GM12878 (cell line): ENCODE data around the gene C2CD5.

Source experiments
- CTCF ChIP-seq, 3 experiments: IDR thresholded peaks in 2 of 3; conservative IDR thresholded peaks in 1 of 3; 2 replicates each; pipeline ENCODE4 v1.5.1; 2011; ENCODE audit warnings: low read depth in 3 of 3, low read length in 3 of 3, mild to moderate bottlenecking in 3 of 3, control low read depth in 2 of 3, moderate library complexity in 2 of 3, inconsistent platforms in 1 of 3, mixed read lengths in 1 of 3; ENCODE audit not compliant: control insufficient read depth in 2 of 3, insufficient read depth in 1 of 3; ENCODE audit errors: extremely low read depth in 1 of 3
- NR2C2 ChIP-seq: IDR thresholded peaks from 2 replicates; pipeline ENCODE4 v1.6.1; 2011; ENCODE audit warnings: borderline replicate concordance, low read depth; ENCODE audit not compliant: control insufficient read depth, insufficient read length
- POLR2A ChIP-seq: IDR thresholded peaks from 2 replicates; pipeline ENCODE4 v1.6.1; 2011; ENCODE audit warnings: low read depth, mild to moderate bottlenecking, low read length
- RFX5 ChIP-seq: IDR thresholded peaks from 2 replicates; pipeline ENCODE4 v1.6.1; 2011; ENCODE audit warnings: low read depth, low read length, improper control_type of control experiment
- TF ChIP-seq, protein P1 (sequence below): fragments of 450-650 bp; IDR thresholded peaks from 2 replicates; pipeline ENCODE4 v1.6.1; 2017; ENCODE audit warnings: mild to moderate bottlenecking, moderate library complexity

DNA sequence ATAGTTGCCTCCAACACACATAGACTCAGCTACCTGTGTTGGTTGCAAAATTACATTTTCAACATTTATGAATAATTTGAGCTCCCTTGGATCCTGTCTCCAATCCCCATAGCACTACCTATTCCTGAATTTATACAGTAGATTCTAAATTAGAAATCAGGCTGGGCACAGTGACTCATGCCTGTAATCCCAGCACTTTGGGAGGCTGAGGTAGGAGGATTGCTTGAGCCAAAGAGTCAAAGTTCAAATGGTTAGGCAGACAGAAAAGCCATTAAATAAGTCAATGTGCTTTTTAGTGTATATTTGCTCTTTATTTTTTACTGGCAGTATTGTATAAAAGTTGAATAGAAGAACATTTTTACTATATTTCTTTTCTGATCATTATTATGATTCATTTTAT, 24.9 kb upstream of the C2CD5 start:
- no peak for TF ChIP-seq NR2C2
- TF ChIP-seq POLR2A: no peak
- TF ChIP-seq RFX5: no peak
- no peak for TF ChIP-seq CTCF (IDR thresholded peaks at IDR 0.05 in 2 of 3, conservative IDR thresholded peaks at IDR 0.05 in 1 of 3; ENCODE audit: control insufficient read depth in 2 of 3, extremely low read depth in 1 of 3, insufficient read depth in 1 of 3, low read depth in 3 of 3, low read length in 3 of 3)
- TF ChIP-seq, protein P1, sequence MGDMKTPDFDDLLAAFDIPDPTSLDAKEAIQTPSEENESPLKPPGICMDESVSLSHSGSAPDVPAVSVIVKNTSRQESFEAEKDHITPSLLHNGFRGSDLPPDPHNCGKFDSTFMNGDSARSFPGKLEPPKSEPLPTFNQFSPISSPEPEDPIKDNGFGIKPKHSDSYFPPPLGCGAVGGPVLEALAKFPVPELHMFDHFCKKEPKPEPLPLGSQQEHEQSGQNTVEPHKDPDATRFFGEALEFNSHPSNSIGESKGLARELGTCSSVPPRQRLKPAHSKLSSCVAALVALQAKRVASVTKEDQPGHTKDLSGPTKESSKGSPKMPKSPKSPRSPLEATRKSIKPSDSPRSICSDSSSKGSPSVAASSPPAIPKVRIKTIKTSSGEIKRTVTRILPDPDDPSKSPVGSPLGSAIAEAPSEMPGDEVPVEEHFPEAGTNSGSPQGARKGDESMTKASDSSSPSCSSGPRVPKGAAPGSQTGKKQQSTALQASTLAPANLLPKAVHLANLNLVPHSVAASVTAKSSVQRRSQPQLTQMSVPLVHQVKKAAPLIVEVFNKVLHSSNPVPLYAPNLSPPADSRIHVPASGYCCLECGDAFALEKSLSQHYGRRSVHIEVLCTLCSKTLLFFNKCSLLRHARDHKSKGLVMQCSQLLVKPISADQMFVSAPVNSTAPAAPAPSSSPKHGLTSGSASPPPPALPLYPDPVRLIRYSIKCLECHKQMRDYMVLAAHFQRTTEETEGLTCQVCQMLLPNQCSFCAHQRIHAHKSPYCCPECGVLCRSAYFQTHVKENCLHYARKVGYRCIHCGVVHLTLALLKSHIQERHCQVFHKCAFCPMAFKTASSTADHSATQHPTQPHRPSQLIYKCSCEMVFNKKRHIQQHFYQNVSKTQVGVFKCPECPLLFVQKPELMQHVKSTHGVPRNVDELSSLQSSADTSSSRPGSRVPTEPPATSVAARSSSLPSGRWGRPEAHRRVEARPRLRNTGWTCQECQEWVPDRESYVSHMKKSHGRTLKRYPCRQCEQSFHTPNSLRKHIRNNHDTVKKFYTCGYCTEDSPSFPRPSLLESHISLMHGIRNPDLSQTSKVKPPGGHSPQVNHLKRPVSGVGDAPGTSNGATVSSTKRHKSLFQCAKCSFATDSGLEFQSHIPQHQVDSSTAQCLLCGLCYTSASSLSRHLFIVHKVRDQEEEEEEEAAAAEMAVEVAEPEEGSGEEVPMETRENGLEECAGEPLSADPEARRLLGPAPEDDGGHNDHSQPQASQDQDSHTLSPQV: no peak
